Testis (tissue), 2 donors: ENCODE measurements around the gene EGFR.

ENCODE experiments used
- POLR2A ChIP-seq: fragments of 450-650 bp; IDR thresholded peaks from one replicate; pipeline ENCODE4 v1.6.1; 2017; ENCODE audit warnings: antibody characterized with exemption, mild to moderate bottlenecking, moderate library complexity
- TF ChIP-seq, protein P1 (sequence below), 3 experiments: fragments of 450-650 bp in 2 of 3; fragments of 200-600 bp in 1 of 3; sonication (generic) in 1 of 3; IDR thresholded peaks; one replicate each; pipeline ENCODE4 v1.5.1; 2016 to 2019; ENCODE audit warnings: antibody characterized with exemption in 3 of 3, mild to moderate bottlenecking in 2 of 3, moderate library complexity in 1 of 3

DNA sequence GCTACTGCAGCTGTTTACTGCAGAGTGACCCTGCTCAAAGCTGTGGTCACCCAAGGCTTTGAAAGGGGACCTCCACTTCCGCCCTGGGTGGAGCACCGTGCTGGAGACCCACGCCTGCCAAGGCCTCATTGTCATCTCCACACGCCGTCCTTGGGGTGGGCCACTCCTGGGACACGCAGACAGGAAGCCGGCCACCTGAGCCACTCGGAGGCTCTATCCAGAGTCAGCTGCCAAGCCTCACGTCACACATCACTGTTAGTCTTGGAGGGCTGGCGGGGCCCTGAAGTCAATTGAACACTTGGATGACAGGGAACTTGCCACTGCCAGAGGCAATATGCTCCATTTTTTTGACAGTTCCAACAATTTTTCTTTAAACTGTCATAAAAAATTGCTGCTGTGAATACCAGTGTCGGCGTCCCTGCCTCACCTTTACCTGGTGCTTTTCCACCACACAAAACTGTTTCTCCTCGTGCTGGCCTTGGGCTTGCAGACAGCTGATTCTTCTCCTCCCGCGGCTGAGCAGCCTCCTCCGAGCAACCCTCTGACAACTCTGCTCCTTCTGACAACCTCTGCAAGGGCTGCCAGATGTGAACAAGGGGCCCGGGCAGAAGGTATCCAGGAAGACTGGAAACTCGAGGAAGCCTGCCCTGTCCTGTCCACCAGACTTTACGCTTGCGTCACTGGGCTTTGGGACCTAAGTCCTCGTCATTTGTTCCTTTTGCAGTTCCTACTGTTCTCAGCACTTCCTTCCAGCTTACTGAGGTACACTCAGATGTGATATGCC is 81.9 kb downstream of the EGFR start:
- TF ChIP-seq, protein P1, sequence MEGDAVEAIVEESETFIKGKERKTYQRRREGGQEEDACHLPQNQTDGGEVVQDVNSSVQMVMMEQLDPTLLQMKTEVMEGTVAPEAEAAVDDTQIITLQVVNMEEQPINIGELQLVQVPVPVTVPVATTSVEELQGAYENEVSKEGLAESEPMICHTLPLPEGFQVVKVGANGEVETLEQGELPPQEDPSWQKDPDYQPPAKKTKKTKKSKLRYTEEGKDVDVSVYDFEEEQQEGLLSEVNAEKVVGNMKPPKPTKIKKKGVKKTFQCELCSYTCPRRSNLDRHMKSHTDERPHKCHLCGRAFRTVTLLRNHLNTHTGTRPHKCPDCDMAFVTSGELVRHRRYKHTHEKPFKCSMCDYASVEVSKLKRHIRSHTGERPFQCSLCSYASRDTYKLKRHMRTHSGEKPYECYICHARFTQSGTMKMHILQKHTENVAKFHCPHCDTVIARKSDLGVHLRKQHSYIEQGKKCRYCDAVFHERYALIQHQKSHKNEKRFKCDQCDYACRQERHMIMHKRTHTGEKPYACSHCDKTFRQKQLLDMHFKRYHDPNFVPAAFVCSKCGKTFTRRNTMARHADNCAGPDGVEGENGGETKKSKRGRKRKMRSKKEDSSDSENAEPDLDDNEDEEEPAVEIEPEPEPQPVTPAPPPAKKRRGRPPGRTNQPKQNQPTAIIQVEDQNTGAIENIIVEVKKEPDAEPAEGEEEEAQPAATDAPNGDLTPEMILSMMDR (IDR thresholded peaks at IDR 0.05): no peak
- no peak for TF ChIP-seq POLR2A
